GM19035 (cell line): ENCODE results near the gene RYR1.
"Not testable (repeated sequence)": the region's sequence is repeated elsewhere in the genome, so short reads cannot be mapped to it uniquely, and the experiment has no call there.

Experiments
- ATAC-seq: cut with Tn5 transposase; IDR thresholded peaks from one replicate; pipeline ENCODE4 v1.9.1; 2021; ENCODE audit not compliant: unreplicated experiment

The RYR1 gene

GRCh38 chr19:38488096-38488495 lies 54.6 kb downstream of the RYR1 start:
- ATAC-seq, result no peak

DNA sequence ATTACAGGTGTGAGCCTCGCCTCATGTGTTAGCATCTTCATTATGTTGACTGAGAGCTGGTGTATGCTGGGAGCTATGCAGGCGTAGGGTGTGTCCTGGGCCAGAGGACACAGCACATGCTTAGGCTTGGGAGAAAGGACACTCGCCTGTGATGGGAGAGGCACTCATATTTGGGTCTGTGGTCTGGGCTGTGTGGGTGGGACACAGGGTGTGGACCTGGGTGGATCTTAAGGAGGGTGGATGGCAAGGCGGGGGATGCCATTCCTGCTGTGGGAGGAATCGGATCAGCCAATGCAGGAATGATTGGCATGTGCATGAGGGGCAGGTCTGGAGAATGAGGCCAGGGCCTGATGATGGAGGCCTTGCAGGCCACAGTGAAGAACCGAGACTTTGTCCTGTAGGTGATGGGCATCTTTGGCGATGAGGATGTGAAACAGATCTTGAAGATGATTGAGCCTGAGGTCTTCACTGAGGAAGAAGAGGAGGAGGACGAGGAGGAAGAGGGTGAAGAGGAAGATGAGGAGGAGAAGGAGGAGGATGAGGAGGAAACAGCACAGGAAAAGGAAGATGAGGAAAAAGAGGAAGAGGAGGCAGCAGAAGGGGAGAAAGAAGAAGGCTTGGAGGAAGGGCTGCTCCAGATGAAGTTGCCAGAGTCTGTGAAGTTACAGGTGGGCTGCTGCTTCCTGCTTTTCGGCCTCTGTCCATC lies 55.4 kb downstream of the RYR1 start:
- ATAC-seq, result no peak

DNA sequence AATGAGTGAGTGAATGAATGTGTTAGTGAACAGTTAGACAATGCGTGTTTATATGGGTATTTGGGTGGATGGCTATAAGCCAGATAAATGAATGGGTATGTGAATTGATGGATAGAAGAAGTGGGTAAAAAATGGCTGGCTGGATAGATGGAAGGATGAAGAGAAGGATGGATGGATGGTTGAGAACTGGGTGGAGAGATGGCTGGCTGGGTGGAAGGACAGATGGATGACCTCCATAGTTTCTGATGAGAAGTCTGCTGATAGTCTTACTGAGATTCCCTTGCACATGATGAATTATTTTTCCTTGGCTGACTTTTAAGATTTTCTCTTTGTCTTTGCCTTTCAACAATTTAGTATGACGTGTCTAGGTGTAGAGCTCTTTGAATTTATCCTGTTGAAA lies 57.4 kb downstream of the RYR1 start:
- no peak for ATAC-seq

GRCh38 chr19:38492181-38492813 lies 58.8 kb downstream of the RYR1 start:
- ATAC-seq, result no peak

DNA sequence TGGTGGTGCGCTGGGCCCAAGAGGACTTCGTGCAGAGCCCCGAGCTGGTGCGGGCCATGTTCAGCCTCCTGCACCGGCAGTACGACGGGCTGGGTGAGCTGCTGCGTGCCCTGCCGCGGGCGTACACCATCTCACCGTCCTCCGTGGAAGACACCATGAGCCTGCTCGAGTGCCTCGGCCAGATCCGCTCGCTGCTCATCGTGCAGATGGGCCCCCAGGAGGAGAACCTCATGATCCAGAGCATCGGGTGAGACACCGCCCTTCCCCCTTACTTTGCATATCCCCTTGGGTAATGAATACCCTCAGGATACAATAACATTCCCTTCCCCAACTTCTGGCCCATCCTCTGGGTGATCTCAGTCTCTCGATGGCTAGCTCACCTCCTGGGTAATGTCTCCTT lies 60.9 kb downstream of the RYR1 start:
- ATAC-seq, result no peak

- ATAC-seq, result not testable (repeated sequence)
Measured at GRCh38 chr19:38495375-38495774, 61.9 kb downstream of the RYR1 start.

GRCh38 chr19:38496116-38496515 lies 62.6 kb downstream of the RYR1 start:
- no peak for ATAC-seq

GRCh38 chr19:38496603-38497487 lies 63.4 kb downstream of the RYR1 start:
- ATAC-seq, result no peak

GRCh38 chr19:38497907-38498306 lies 64.4 kb downstream of the RYR1 start:
- ATAC-seq, result no peak

DNA sequence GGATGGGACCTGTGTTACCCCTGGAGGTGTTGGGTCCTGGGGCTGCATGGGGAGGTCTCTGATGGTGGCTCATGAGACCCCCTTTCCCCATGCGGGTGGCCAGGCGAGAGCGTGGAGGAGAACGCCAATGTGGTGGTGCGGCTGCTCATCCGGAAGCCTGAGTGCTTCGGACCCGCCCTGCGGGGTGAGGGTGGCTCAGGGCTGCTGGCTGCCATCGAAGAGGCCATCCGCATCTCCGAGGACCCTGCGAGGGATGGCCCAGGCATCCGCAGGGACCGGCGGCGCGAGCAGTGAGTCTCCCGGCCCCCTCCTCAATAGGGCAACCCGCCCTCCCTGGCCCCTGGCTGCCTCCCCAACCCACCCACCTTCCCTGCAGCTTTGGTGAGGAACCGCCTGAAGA lies 66.0 kb downstream of the RYR1 start:
- no peak for ATAC-seq

GRCh38 chr19:38500450-38500849 lies 67.0 kb downstream of the RYR1 start:
- ATAC-seq, result no peak

- no peak for ATAC-seq
Measured at GRCh38 chr19:38502410-38503076, 69.1 kb downstream of the RYR1 start.

- no peak for ATAC-seq
Measured at GRCh38 chr19:38503077-38503410, 69.6 kb downstream of the RYR1 start.

DNA sequence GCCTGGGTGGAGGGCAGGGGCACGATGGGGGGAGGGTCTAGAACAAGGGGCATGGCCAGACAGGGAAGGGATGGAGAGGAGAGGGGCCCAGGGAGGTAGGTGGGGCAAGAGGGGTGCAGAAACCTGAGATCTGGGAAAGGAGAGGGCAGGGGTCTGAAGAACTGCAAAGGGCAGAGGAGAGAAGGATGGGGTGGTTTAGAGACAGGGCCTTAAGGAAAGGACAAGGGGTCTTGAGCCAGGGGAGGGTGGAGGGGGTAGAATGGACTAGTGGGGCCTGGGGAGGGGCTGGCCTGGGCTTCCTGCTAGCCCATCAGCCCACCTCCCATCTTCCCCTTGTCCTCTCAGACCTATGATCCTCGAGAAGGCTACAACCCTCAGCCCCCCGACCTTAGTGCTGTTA lies 72.5 kb downstream of the RYR1 start:
- no peak for ATAC-seq

GRCh38 chr19:38506375-38506722 lies 72.9 kb downstream of the RYR1 start:
- no peak for ATAC-seq

DNA sequence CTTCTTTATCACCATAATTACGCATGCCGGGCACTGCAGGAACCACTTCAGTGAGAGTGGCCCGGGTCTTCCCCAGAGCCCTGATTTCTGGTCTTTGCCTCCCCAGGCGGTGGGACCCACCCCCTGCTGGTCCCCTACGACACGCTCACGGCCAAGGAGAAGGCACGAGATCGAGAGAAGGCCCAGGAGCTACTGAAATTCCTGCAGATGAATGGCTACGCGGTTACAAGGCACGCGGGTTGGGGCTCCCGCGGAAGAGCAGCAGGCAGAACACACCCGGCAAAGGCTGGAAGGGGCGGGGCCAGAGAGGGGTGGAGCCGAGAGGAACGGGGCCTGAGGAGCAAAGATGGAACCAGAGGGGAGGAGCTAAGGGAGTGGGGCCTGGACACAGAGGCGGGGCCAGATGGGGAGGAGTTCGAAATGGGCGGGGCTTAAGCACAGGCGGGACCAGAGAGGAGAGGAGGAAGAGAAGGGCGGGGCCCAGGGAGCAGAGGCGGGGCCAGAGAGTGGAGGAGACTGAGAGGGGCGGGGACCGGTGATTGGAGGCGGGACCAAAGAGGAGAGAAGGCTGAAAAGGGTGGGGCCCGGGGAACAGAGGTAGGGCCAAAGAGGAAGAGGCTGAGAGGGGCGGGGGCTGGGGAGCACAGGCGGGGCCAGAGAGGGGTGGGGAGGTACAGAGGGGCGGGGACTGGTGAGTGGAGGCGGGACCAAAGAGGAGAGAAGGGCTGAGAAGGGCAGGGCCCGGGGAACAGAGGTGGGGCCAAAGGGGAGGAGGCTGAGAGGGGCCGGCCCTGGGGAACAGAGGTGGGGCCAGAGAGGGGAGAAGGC lies 73.4 kb downstream of the RYR1 start:
- ATAC-seq, result peak; percentile 71

DNA sequence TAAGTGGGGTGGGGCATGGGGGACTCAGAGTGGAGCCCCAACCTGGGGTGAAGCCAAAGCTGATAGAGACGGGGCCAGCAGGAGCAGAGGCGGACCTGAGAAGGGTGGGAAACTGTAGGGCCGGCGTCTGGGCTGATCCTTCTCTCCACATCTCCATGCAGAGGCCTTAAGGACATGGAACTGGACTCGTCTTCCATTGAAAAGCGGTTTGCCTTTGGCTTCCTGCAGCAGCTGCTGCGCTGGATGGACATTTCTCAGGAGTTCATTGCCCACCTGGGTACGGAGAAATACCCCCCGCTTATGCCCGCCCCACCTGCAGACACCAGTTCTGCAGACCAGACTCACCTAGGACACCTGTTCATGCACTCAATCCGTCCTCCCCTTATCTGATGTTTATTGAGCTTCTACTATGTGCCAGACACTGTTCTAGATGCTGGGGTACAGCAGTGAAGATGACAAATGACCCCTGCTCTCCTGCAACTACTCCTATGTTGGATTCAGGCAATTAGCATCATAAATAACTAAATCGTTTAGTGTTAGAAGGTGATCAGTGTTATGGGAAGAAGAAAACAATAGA lies 74.1 kb downstream of the RYR1 start:
- no peak for ATAC-seq

GRCh38 chr19:38508507-38508906 lies 75.0 kb downstream of the RYR1 start:
- no peak for ATAC-seq

DNA sequence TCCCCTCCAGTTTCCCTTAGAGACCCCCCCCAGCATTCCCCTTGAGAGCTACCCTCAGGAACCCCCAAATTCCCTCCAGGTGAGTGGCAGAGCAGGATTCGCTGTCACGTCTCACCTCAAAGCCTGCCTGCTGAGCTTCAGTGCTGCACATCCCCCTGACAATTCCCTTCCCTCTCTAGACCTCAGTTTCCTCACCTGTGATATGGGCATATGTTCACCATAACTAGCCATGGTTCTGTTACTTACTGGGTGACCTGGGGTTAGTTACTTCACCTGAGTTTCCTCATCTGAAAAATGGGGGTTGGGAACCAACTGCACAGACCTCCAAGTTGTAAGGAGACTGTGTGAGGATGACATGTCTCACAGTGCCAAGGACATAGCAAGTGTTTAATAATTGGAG lies 75.5 kb downstream of the RYR1 start:
- no peak for ATAC-seq

- ATAC-seq, result no peak
Measured at GRCh38 chr19:38511074-38511708, 77.7 kb downstream of the RYR1 start.
